Activated naive CD4-positive, alpha-beta T cell treated with anti-CD3 and anti-CD28 coated beads, Interleukin-2, amount 50 U/mL, for 72 hours (primary cell): Measurements from ENCODE around the gene LENG8. TPM values are rescaled to one million over a fixed set of nuclear protein-coding genes. Genes with fewer than 3 reads are reported as not detected.
"Not testable (repeated sequence)": the region's sequence is repeated elsewhere in the genome, so short reads cannot be mapped to it uniquely, and the experiment has no call there.

Source experiments
- ATAC-seq, 2 donors: fragments of 150-1000 bp; cut with Tn5 transposase; 2 replicates each; pipeline ENCODE4 v1.10.0; 2021; ENCODE audit warnings: mild to moderate bottlenecking in 2 of 2, moderate library complexity in 2 of 2
- DNase-seq, 2 donors: peaks; one replicate each; pipeline ENCODE4 v3.0.0; 2021 to 2022; ENCODE audit warnings: low spot score in 2 of 2
- H3K27ac Mint-ChIP-seq, 2 donors: one replicate each; pipeline ENCODE4 v1.8.0; 2022; ENCODE audit warnings: mild to moderate bottlenecking in 2 of 2, mixed read lengths in 2 of 2
- H3K36me3 Mint-ChIP-seq, 2 donors: one replicate each; pipeline ENCODE4 v1.8.0; 2022; ENCODE audit warnings: mixed read lengths in 2 of 2
- H3K9me3 Mint-ChIP-seq, 2 donors: one replicate each; pipeline ENCODE4 v1.8.0; 2022; ENCODE audit warnings: mixed read lengths in 2 of 2
- total RNA-seq, 2 donors: library from RNA; stranded (reverse); gene quantifications; one replicate each; pipeline ENCODE4 v1.2.3, GENCODE V29; 2022

LENG8 gene
- total RNA-seq, 2 donors from 2014 or later, result 191 to 205 TPM

GRCh38 chr19:54508487-54508886, 59.5 kb downstream of the LENG8 start:
- DNase-seq, result peak in 1 of 2 donors; percentile 31
- H3K36me3 Mint-ChIP-seq, ATAC-seq, H3K27ac Mint-ChIP-seq, H3K9me3 Mint-ChIP-seq: not testable (repeated sequence)

GRCh38 chr19:54509200-54509940, 60.4 kb downstream of the LENG8 start:
- H3K9me3 Mint-ChIP-seq, H3K36me3 Mint-ChIP-seq, H3K27ac Mint-ChIP-seq: not testable (repeated sequence)
- ATAC-seq, result peak; percentile 67 to 91
- peak in 1 of 2 donors; percentile 21 for DNase-seq

Other genes starting within 250 kb of the LENG8 start
- 1,000 to 10,000 TPM; 1,448 to 1,707 TPM for gene RPS9, start 248.3 kb upstream of the LENG8 start, total RNA-seq
- gene LILRB3, start 226.2 kb upstream of the LENG8 start, total RNA-seq, result under 1 TPM in 1 of 2 donors, not detected in 1; 0.37 TPM
- gene LILRA6, start 206.4 kb upstream of the LENG8 start, total RNA-seq, result not detected
- gene LILRB5, start 191.9 kb upstream of the LENG8 start, total RNA-seq, result not detected
- not detected for gene LILRB2, start 168.1 kb upstream of the LENG8 start, total RNA-seq
- not detected for gene LILRA5, start 136.0 kb upstream of the LENG8 start, total RNA-seq
- gene LILRA4, start 110.0 kb upstream of the LENG8 start, total RNA-seq, result not detected
- gene LAIR1, start 84.3 kb upstream of the LENG8 start, total RNA-seq, result 1 to 10 TPM; 2.9 to 9.9 TPM
- gene TTYH1, start 33.7 kb upstream of the LENG8 start, total RNA-seq, result under 1 TPM in 1 of 2 donors, not detected in 1; 0.37 TPM
- 1 to 10 TPM; 2.5 to 5.8 TPM for gene LENG9, start 14.6 kb downstream of the LENG8 start, total RNA-seq
- not detected for gene CDC42EP5, start 24.1 kb downstream of the LENG8 start, total RNA-seq
- 1 to 10 TPM; 1.7 to 8.4 TPM for gene LAIR2, start 53.6 kb downstream of the LENG8 start, total RNA-seq
- not detected for gene LILRA2, start 124.6 kb downstream of the LENG8 start, total RNA-seq
- gene LILRA1, start 144.4 kb downstream of the LENG8 start, total RNA-seq, result not detected
- gene LILRB1, start 181.3 kb downstream of the LENG8 start, total RNA-seq, result under 1 TPM; 0.31 to 0.34 TPM
- not detected for gene LILRB4, start 213.8 kb downstream of the LENG8 start, total RNA-seq